Measurements from ENCODE around the gene SERPINE1. TPM values are rescaled to one million over a fixed set of nuclear protein-coding genes. Genes with fewer than 3 reads are reported as not detected.
A peak's percentile ranks its signal among the peaks of the same experiment; 100 is the strongest.

SERPINE1 gene
- total RNA-seq, 1 donor from 2014 or later = 229 TPM

DNA sequence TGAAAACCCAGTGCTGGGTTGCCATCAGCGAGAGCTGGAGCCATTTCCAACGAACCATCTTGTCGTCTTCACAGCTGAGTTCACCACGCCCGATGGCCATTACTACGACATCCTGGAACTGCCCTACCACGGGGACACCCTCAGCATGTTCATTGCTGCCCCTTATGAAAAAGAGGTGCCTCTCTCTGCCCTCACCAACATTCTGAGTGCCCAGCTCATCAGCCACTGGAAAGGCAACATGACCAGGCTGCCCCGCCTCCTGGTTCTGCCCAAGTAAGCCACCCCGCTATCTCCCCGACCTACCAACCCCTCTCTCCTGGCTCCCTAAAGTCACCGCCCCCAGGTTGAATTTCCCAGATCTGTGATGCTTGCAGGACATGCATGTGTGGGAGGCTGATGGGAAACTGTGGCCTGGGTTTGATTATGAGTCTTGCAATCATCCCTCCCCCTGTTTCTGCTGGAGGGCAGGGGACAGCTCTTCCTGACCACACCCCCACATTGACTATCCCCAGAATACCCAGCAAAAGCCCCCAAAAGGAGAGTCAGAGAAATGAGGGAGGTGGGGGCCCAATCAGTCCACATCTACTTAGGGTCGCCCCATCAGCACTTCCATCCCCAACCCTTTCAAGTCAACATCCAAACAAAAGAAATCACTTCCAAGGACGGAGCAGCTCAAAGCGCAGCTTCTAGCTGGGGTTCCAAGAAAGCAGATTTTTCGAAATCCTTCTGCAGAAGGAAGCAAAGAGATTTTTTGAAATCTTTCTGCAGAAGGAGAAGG is 6.9 kb downstream of the SERPINE1 start:
- no peak overlapping the region for H3K4me3 ChIP-seq (ENCODE audit: low read depth, low read length)
- H3K27me3 ChIP-seq (ENCODE audit: control insufficient read depth, insufficient read depth, low read length) = no peaks in the 10 kb centered on the region
- H3K36me3 ChIP-seq (ENCODE audit: control insufficient read depth, insufficient read depth, low read length) = no peaks in the 10 kb centered on the region
- no peak for DNase-seq (ENCODE audit: low read depth)
- TF ChIP-seq, protein P1, sequence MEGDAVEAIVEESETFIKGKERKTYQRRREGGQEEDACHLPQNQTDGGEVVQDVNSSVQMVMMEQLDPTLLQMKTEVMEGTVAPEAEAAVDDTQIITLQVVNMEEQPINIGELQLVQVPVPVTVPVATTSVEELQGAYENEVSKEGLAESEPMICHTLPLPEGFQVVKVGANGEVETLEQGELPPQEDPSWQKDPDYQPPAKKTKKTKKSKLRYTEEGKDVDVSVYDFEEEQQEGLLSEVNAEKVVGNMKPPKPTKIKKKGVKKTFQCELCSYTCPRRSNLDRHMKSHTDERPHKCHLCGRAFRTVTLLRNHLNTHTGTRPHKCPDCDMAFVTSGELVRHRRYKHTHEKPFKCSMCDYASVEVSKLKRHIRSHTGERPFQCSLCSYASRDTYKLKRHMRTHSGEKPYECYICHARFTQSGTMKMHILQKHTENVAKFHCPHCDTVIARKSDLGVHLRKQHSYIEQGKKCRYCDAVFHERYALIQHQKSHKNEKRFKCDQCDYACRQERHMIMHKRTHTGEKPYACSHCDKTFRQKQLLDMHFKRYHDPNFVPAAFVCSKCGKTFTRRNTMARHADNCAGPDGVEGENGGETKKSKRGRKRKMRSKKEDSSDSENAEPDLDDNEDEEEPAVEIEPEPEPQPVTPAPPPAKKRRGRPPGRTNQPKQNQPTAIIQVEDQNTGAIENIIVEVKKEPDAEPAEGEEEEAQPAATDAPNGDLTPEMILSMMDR (IDR thresholded peaks at IDR 0.05; ENCODE audit: insufficient read depth, low read length, poor library complexity, severe bottlenecking) = no peak

GRCh38 chr7:101134399-101134980 is 7.6 kb downstream of the SERPINE1 start:
- Histone ChIP-seq H3K4me3 (ENCODE audit: low read depth, low read length) (no peak overlapping the region), H3K27me3 (ENCODE audit: control insufficient read depth, insufficient read depth, low read length) (no peaks in the 10 kb centered on the region), H3K36me3 (ENCODE audit: control insufficient read depth, insufficient read depth, low read length) (no peaks in the 10 kb centered on the region)
- DNase-seq (ENCODE audit: low read depth) = no peak
- TF ChIP-seq, protein P1 (IDR thresholded peaks at IDR 0.05; ENCODE audit: insufficient read depth, low read length, poor library complexity, severe bottlenecking) = no peak

DNA sequence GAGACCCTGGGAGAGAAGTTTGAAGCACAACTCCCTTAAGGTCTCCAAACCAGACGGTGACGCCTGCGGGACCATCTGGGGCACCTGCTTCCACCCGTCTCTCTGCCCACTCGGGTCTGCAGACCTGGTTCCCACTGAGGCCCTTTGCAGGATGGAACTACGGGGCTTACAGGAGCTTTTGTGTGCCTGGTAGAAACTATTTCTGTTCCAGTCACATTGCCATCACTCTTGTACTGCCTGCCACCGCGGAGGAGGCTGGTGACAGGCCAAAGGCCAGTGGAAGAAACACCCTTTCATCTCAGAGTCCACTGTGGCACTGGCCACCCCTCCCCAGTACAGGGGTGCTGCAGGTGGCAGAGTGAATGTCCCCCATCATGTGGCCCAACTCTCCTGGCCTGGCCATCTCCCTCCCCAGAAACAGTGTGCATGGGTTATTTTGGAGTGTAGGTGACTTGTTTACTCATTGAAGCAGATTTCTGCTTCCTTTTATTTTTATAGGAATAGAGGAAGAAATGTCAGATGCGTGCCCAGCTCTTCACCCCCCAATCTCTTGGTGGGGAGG is 10.8 kb downstream of the SERPINE1 start:
- Histone ChIP-seq H3K27me3 (ENCODE audit: control insufficient read depth, insufficient read depth, low read length) (no peaks in the 10 kb centered on the region), H3K36me3 (ENCODE audit: control insufficient read depth, insufficient read depth, low read length) (no peaks in the 10 kb centered on the region), H3K4me3 (ENCODE audit: low read depth, low read length) (no peak overlapping the region)
- DNase-seq (ENCODE audit: low read depth) = no peak
- TF ChIP-seq, protein P1 (IDR thresholded peaks at IDR 0.05; ENCODE audit: insufficient read depth, low read length, poor library complexity, severe bottlenecking) = no peak

DNA sequence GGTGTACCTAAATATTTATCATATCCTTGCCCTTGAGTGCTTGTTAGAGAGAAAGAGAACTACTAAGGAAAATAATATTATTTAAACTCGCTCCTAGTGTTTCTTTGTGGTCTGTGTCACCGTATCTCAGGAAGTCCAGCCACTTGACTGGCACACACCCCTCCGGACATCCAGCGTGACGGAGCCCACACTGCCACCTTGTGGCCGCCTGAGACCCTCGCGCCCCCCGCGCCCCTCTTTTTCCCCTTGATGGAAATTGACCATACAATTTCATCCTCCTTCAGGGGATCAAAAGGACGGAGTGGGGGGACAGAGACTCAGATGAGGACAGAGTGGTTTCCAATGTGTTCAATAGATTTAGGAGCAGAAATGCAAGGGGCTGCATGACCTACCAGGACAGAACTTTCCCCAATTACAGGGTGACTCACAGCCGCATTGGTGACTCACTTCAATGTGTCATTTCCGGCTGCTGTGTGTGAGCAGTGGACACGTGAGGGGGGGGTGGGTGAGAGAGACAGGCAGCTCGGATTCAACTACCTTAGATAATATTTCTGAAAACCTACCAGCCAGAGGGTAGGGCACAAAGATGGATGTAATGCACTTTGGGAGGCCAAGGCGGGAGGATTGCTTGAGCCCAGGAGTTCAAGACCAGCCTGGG is 11.4 kb downstream of the SERPINE1 start:
- TF ChIP-seq, protein P1 (IDR thresholded peaks at IDR 0.05; ENCODE audit: insufficient read depth, low read length, poor library complexity, severe bottlenecking) = peak; percentile 93
- Histone ChIP-seq H3K4me3 (ENCODE audit: low read depth, low read length) (no peak overlapping the region), H3K36me3 (ENCODE audit: control insufficient read depth, insufficient read depth, low read length) (no peaks in the 10 kb centered on the region), H3K27me3 (ENCODE audit: control insufficient read depth, insufficient read depth, low read length) (no peaks in the 10 kb centered on the region)
- peak; percentile 91 for DNase-seq (ENCODE audit: low read depth)

- no peak overlapping the region for H3K4me3 ChIP-seq (ENCODE audit: low read depth, low read length)
- no peak for DNase-seq (ENCODE audit: low read depth)
- TF ChIP-seq, protein P1 (IDR thresholded peaks at IDR 0.05; ENCODE audit: insufficient read depth, low read length, poor library complexity, severe bottlenecking) = no peak
- no peaks in the 10 kb centered on the region for H3K36me3 ChIP-seq (ENCODE audit: control insufficient read depth, insufficient read depth, low read length)
- H3K27me3 ChIP-seq (ENCODE audit: control insufficient read depth, insufficient read depth, low read length) = no peaks in the 10 kb centered on the region
Observed at GRCh38 chr7:101140339-101140699, 13.4 kb downstream of the SERPINE1 start.

Measured in kidney epithelial cell (primary cell).